ENCODE measurements around the gene SEMA7A. TPM values are rescaled to one million over a fixed set of nuclear protein-coding genes. Genes with fewer than 3 reads are reported as not detected.
"Not testable (repeated sequence)": the region's sequence is repeated elsewhere in the genome, so short reads cannot be mapped to it uniquely, and the experiment has no call there.

The SEMA7A gene
- total and polyA plus RNA-seq, 3 experiments from 2014 or later: 1.9 to 72.5 (median 71.2) TPM

- Mint-ChIP-seq H3K4me1 (peaks cover 34 to 51% (median 47%) of the 10 kb centered on the region in 3 donors), H3K27me3 (no peaks in the 10 kb centered on the region), H3K9me3 (no peaks in the 10 kb centered on the region), H3K36me3 (peaks cover 0 to 39% (median 2%) of the 10 kb centered on the region in 3 donors), H3K4me3 (peak overlapping the region in 1 of 7 donors; percentile 69), H3K27ac (no peak overlapping the region)
- DNase-seq: no peak
- H3K4me3 ChIP-seq (ENCODE audit: low read length): no peak overlapping the region
- H3K9me3 ChIP-seq (ENCODE audit: low read length): no peaks in the 10 kb centered on the region
- POLR2A ChIA-PET: no interaction called here
- H3K27me3 ChIP-seq (ENCODE audit: insufficient read depth, low read length, poor library complexity, severe bottlenecking): no peaks in the 10 kb centered on the region
- H3K4me1 ChIP-seq (ENCODE audit: insufficient read depth, low read length): peaks cover 14% of the 10 kb centered on the region
- no peak overlapping the region for H3K27ac ChIP-seq (ENCODE audit: low read depth, low read length)
- no peaks in the 10 kb centered on the region for H3K36me3 ChIP-seq (ENCODE audit: insufficient read depth, low read length)
- CTCF ChIA-PET: no interaction called here
Observed at GRCh38 chr15:74464897-74465296, 31.1 kb upstream of the SEMA7A start.

DNA sequence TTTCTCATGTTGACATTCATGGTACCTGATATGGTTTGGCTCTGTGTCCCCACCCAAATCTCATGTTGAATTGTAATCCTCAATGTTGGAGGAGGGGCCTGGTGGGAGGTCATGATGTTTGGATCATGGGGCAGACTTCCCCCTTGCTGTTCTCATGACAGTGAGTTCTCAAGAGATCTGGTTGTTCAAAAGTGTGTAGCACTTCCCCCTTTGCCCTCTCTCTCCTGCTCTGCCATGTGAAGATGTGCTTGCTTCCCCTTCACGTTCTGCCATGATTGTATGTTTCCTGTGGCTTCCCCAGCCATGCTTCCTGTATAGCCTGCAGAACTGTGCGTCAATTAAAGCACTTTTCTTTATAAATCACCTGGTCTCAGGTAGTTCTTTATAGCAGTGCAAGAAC, 30.5 kb upstream of the SEMA7A start:
- Histone ChIP-seq H3K4me3 (ENCODE audit: low read length) (no peak overlapping the region), H3K9me3 (ENCODE audit: low read length) (no peaks in the 10 kb centered on the region), H3K27me3 (ENCODE audit: insufficient read depth, low read length, poor library complexity, severe bottlenecking) (no peaks in the 10 kb centered on the region), H3K36me3 (ENCODE audit: insufficient read depth, low read length) (no peaks in the 10 kb centered on the region), H3K27ac (ENCODE audit: low read depth, low read length) (no peak overlapping the region), H3K4me1 (ENCODE audit: insufficient read depth, low read length) (peaks cover 17% of the 10 kb centered on the region)
- POLR2A ChIA-PET: no interaction called here
- H3K36me3 Mint-ChIP-seq: peaks cover 0 to 34% (median 2%) of the 10 kb centered on the region in 3 donors
- CTCF ChIA-PET: no interaction called here
- no peak for DNase-seq
- peak overlapping the region in 3 of 8 donors; percentile 27 to 77 (median 43) for H3K27ac Mint-ChIP-seq
- no peaks in the 10 kb centered on the region for H3K9me3 Mint-ChIP-seq
- H3K4me3 Mint-ChIP-seq: peak overlapping the region in 1 of 7 donors; percentile 69
- no peaks in the 10 kb centered on the region for H3K27me3 Mint-ChIP-seq
- H3K4me1 Mint-ChIP-seq: peaks cover 34 to 51% (median 47%) of the 10 kb centered on the region in 3 donors

GRCh38 chr15:74463634-74464033, 29.9 kb upstream of the SEMA7A start:
- Mint-ChIP-seq H3K9me3 (no peaks in the 10 kb centered on the region), H3K4me3 (peak overlapping the region in 1 of 7 donors; percentile 62), H3K27me3 (no peaks in the 10 kb centered on the region), H3K4me1 (peaks cover 37 to 57% (median 53%) of the 10 kb centered on the region in 3 donors), H3K27ac (no peak overlapping the region), H3K36me3 (peaks cover 0 to 33% (median 2%) of the 10 kb centered on the region in 3 donors)
- Histone ChIP-seq H3K27ac (ENCODE audit: low read depth, low read length) (no peak overlapping the region), H3K27me3 (ENCODE audit: insufficient read depth, low read length, poor library complexity, severe bottlenecking) (no peaks in the 10 kb centered on the region), H3K4me1 (ENCODE audit: insufficient read depth, low read length) (peaks cover 17% of the 10 kb centered on the region), H3K9me3 (ENCODE audit: low read length) (no peaks in the 10 kb centered on the region), H3K4me3 (ENCODE audit: low read length) (no peak overlapping the region), H3K36me3 (ENCODE audit: insufficient read depth, low read length) (no peaks in the 10 kb centered on the region)
- CTCF ChIA-PET: no interaction called here
- POLR2A ChIA-PET: no interaction called here
- no peak for DNase-seq

DNA sequence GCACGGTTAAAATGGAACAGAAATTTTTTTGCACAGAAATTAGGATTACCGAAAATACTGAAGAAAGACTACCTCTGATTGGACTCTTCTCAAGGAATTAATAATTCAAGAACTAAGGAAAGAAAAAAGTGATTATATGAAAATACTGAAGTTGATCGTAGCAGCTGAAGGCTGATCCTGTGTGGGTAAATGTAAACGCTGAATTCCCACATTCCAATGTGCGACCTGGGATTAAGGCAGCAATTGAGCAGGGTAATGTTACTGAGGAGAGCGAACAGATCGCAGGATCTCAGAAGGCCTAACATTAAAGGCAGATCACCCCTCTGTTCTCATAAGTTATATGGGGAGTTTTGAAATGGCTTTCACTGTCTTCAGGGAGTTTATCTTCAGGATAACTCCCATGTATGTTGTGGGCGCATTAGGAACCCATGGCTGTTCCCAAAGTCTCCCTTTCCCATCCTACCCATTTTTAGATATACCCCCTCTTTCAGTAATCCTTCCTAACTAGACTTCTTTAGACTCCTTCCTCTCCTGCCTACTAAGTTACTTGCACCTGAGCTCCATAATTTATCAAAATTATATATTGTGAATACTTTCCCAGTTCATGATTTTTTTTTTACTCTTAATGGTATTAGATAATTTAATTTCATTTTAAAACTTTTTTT, 28.2 kb upstream of the SEMA7A start:
- peak overlapping the region; percentile 87 for H3K4me3 ChIP-seq (ENCODE audit: low read length)
- peak overlapping the region; percentile 69 to 98 (median 88) for H3K27ac Mint-ChIP-seq
- peaks cover 0 to 36% (median 5%) of the 10 kb centered on the region in 3 donors for H3K36me3 Mint-ChIP-seq
- no peak for DNase-seq
- peaks cover 17% of the 10 kb centered on the region for H3K4me1 ChIP-seq (ENCODE audit: insufficient read depth, low read length)
- H3K27ac ChIP-seq (ENCODE audit: low read depth, low read length): peak overlapping the region; percentile 81
- no peaks in the 10 kb centered on the region for H3K9me3 ChIP-seq (ENCODE audit: low read length)
- H3K27me3 Mint-ChIP-seq: no peaks in the 10 kb centered on the region
- peaks cover 4% of the 10 kb centered on the region for H3K36me3 ChIP-seq (ENCODE audit: insufficient read depth, low read length)
- POLR2A ChIA-PET: interaction anchor here (2.0 kb wide), 1 partner anchor 87 kb away, joined by 13 read pairs; no protein-coding TSS in a partner anchor
- H3K4me1 Mint-ChIP-seq: peaks cover 40 to 65% (median 59%) of the 10 kb centered on the region in 3 donors
- no peaks in the 10 kb centered on the region for H3K27me3 ChIP-seq (ENCODE audit: insufficient read depth, low read length, poor library complexity, severe bottlenecking)
- peak overlapping the region; percentile 91 to 96 (median 94) for H3K4me3 Mint-ChIP-seq
- no peaks in the 10 kb centered on the region for H3K9me3 Mint-ChIP-seq
- CTCF ChIA-PET: interaction anchor here (0.9 to 2.5 kb wide), 4 partner anchors 22 to 169 kb away, joined by 3 to 10 read pairs (median 5); no protein-coding TSS in a partner anchor

DNA sequence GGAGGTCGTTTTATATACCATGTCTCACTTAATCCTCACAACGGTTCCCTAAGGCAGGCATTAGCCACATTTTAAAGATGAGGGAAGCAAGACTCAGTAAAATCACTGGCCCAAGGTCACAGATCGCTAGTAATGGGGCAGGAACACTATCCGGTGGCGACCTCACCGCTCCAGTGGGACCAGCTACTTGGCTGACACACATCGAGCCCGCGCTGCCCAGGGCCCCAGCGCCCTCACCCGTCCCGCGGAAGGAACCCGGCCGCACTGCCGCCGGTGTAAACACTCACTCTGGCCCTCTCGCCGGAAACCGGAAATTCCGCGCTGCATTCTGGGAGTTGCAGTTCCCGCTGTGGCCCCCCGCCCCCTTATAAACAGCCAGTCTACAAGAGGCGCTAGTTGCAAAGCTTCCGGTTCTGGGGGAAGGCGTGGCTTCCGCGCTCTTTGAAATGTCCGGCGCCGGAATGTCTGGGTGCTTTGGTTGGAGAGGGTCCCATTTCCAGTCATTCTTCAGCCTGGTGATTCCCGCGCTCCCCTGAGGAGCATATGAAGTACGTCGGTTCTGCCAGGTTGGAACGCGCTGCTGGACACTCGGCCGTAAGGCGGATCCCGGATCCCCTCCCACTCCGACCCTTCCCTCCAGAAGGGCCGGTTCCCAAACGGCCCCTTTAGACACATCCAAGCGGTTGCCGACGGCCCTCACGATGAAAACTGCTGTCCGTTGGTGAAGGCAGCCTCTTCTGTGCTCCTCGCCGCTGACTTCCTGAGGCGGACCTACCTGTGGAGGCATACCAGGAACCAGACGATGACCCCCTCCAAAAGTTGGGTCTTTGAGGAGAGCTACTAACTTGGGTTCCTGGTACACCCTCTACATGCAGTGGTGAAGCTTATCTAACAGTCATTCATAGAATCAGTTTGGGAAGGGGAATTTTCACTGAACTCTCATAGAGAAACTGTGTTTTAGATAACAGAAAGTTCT, 27.4 kb upstream of the SEMA7A start, which contains the start of gene UBL7:
Gene UBL7, minus strand, starts transcription at position 290 of the 976 bp plus-strand sequence. CDS start 2,293 bp downstream, outside the sequence.
- H3K27ac Mint-ChIP-seq: peak within 1 kb of the TSS; percentile 76 to 98 (median 88)
- Histone ChIP-seq H3K36me3 (ENCODE audit: insufficient read depth, low read length) (peaks cover 12% of the 10 kb centered on the region), H3K4me1 (ENCODE audit: insufficient read depth, low read length) (peaks cover 17% of the 10 kb centered on the region), H3K27ac (ENCODE audit: low read depth, low read length) (peak within 1 kb of the TSS; percentile 81), H3K27me3 (ENCODE audit: insufficient read depth, low read length, poor library complexity, severe bottlenecking) (no peaks in the 10 kb centered on the region), H3K4me3 (ENCODE audit: low read length) (peak within 1 kb of the TSS; percentile 87), H3K9me3 (ENCODE audit: low read length) (no peaks in the 10 kb centered on the region)
- peak within 1 kb of the TSS; percentile 91 to 96 (median 94) for H3K4me3 Mint-ChIP-seq
- peaks cover 0 to 40% (median 9%) of the 10 kb centered on the region in 3 donors for H3K36me3 Mint-ChIP-seq
- H3K9me3 Mint-ChIP-seq: no peaks in the 10 kb centered on the region
- no peaks in the 10 kb centered on the region for H3K27me3 Mint-ChIP-seq
- ChIA-PET CTCF (interaction anchor here (1.2 to 2.5 kb wide), 5 partner anchors 22 to 173 kb away, joined by 3 to 10 read pairs (median 6); no protein-coding TSS in a partner anchor), POLR2A (interaction anchor here (0.6 to 2.0 kb wide), 6 partner anchors 27 to 327 kb away, joined by 3 to 13 read pairs (median 4); partner anchors contain the start of genes ARID3B and CLK3)
- H3K4me1 Mint-ChIP-seq: peaks cover 42 to 69% (median 62%) of the 10 kb centered on the region in 3 donors
- DNase-seq: peak; percentile 88 to 96 (median 94)

DNA sequence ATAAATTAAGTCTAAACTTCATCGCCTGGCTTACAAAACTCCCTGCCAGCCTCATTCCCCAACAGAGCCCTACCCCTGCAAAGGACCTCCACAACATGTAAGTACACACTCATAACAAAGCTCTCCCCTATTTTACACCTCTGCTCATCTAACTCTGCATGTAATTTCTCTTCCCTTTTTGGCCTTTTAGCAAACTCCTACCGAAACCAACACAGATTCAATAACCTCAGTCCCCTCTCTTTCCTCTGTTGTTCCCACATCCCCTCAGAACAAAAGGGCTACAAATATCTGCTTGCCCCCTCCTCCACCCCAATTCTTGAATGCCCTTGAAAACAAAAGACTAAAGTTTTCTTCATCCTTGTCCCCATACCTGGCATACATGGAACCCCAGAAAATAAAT, 26.5 kb upstream of the SEMA7A start:
- peak overlapping the region; percentile 91 to 96 (median 94) for H3K4me3 Mint-ChIP-seq
- peaks cover 0 to 42% (median 9%) of the 10 kb centered on the region in 3 donors for H3K36me3 Mint-ChIP-seq
- peak overlapping the region; percentile 87 for H3K4me3 ChIP-seq (ENCODE audit: low read length)
- no peaks in the 10 kb centered on the region for H3K27me3 ChIP-seq (ENCODE audit: insufficient read depth, low read length, poor library complexity, severe bottlenecking)
- no peaks in the 10 kb centered on the region for H3K9me3 ChIP-seq (ENCODE audit: low read length)
- peaks cover 17% of the 10 kb centered on the region for H3K4me1 ChIP-seq (ENCODE audit: insufficient read depth, low read length)
- H3K4me1 Mint-ChIP-seq: peaks cover 43 to 68% (median 61%) of the 10 kb centered on the region in 3 donors
- peak overlapping the region; percentile 81 for H3K27ac ChIP-seq (ENCODE audit: low read depth, low read length)
- H3K27ac Mint-ChIP-seq: peak overlapping the region; percentile 76 to 98 (median 88)
- no peaks in the 10 kb centered on the region for H3K9me3 Mint-ChIP-seq
- ChIA-PET POLR2A (interaction anchor here (0.6 to 2.0 kb wide), 3 partner anchors 26 to 86 kb away, joined by 3 to 13 read pairs (median 10); partner anchors contain the start of gene ARID3B), CTCF (interaction anchor here (1.2 to 2.5 kb wide), 4 partner anchors 21 to 174 kb away, joined by 3 to 10 read pairs (median 6); no protein-coding TSS in a partner anchor)
- DNase-seq: no peak
- peaks cover 13% of the 10 kb centered on the region for H3K36me3 ChIP-seq (ENCODE audit: insufficient read depth, low read length)
- H3K27me3 Mint-ChIP-seq: no peaks in the 10 kb centered on the region

GRCh38 chr15:74459798-74460197, 26.0 kb upstream of the SEMA7A start:
- H3K27me3 ChIP-seq (ENCODE audit: insufficient read depth, low read length, poor library complexity, severe bottlenecking); H3K4me3 ChIP-seq (ENCODE audit: low read length); H3K27ac ChIP-seq (ENCODE audit: low read depth, low read length); DNase-seq; H3K27me3 Mint-ChIP-seq; H3K9me3 ChIP-seq (ENCODE audit: low read length); H3K9me3 Mint-ChIP-seq: not testable (repeated sequence)
- H3K36me3 Mint-ChIP-seq: peaks cover 0 to 46% (median 9%) of the 10 kb centered on the region in 3 donors
- peak overlapping the region in 2 of 8 donors; percentile 85 to 93 for H3K27ac Mint-ChIP-seq
- ChIA-PET CTCF (interaction anchor here (1.9 to 2.5 kb wide), 2 partner anchors 20 to 30 kb away, joined by 6 to 7 read pairs; no protein-coding TSS in a partner anchor), POLR2A (interaction anchor here (2.0 kb wide), 1 partner anchor 85 kb away, joined by 13 read pairs; no protein-coding TSS in a partner anchor)
- H3K4me1 Mint-ChIP-seq: peaks cover 42 to 66% (median 59%) of the 10 kb centered on the region in 3 donors
- peaks cover 13% of the 10 kb centered on the region for H3K36me3 ChIP-seq (ENCODE audit: insufficient read depth, low read length)
- H3K4me1 ChIP-seq (ENCODE audit: insufficient read depth, low read length): peaks cover 17% of the 10 kb centered on the region
- peak overlapping the region in 3 of 7 donors; percentile 94 to 95 (median 94) for H3K4me3 Mint-ChIP-seq
